Stimulated activated CD8-positive, alpha-beta memory T cell treated with anti-CD3 and anti-CD28 coated beads, Interleukin-15, amount 100 ng/mL, for 24 hours (primary cell): ENCODE results near the gene WWOX.

Source experiments
- DNase-seq: peaks from one replicate; pipeline ENCODE4 v3.0.0-alpha.2; 2020; ENCODE audit warnings: low read depth

The WWOX gene

GRCh38 chr16:78659216-78659615 lies 559.8 kb downstream of the WWOX start:
- no peak for DNase-seq

GRCh38 chr16:78659668-78660217 lies 560.3 kb downstream of the WWOX start:
- DNase-seq = no peak

GRCh38 chr16:78660795-78661194 lies 561.3 kb downstream of the WWOX start:
- DNase-seq = no peak

GRCh38 chr16:78663690-78664089 lies 564.2 kb downstream of the WWOX start:
- DNase-seq = no peak

GRCh38 chr16:78664811-78665772 lies 565.6 kb downstream of the WWOX start:
- no peak for DNase-seq

GRCh38 chr16:78666318-78666717 lies 566.9 kb downstream of the WWOX start:
- no peak for DNase-seq

- DNase-seq = no peak
These were observed 568.2 kb downstream of the WWOX start for GRCh38 chr16:78667675-78668074.

- no peak for DNase-seq
These were observed 568.9 kb downstream of the WWOX start for GRCh38 chr16:78668393-78668792.

GRCh38 chr16:78669994-78670393 lies 570.5 kb downstream of the WWOX start:
- DNase-seq = no peak

- no peak for DNase-seq
These were observed 573.5 kb downstream of the WWOX start for GRCh38 chr16:78672779-78673556.

GRCh38 chr16:78673884-78674283 lies 574.4 kb downstream of the WWOX start:
- DNase-seq = no peak

GRCh38 chr16:78675312-78675711 lies 575.9 kb downstream of the WWOX start:
- no peak for DNase-seq

- DNase-seq = no peak
These were observed 576.7 kb downstream of the WWOX start for GRCh38 chr16:78675951-78676792.

GRCh38 chr16:78677181-78677731 lies 577.8 kb downstream of the WWOX start:
- DNase-seq = no peak

- no peak for DNase-seq
These were observed 580.1 kb downstream of the WWOX start for GRCh38 chr16:78679546-78679945.

- DNase-seq = no peak
These were observed 582.3 kb downstream of the WWOX start for GRCh38 chr16:78681743-78682142.

- no peak for DNase-seq
These were observed 584.7 kb downstream of the WWOX start for GRCh38 chr16:78684030-78684611.

- no peak for DNase-seq
These were observed 585.4 kb downstream of the WWOX start for GRCh38 chr16:78684655-78685375.

- DNase-seq = no peak
These were observed 587.1 kb downstream of the WWOX start for GRCh38 chr16:78686601-78687000.

- no peak for DNase-seq
These were observed 589.6 kb downstream of the WWOX start for GRCh38 chr16:78689028-78689427.
